LNCaP clone FGC (cell line): ENCODE measurements around the gene PPP1R16B.
"Not testable (repeated sequence)": the region's sequence is repeated elsewhere in the genome, so short reads cannot be mapped to it uniquely, and the experiment has no call there.

Source experiments
- DNase-seq: peaks from one replicate; pipeline ENCODE4 v3.0.0-alpha.2; 2011; ENCODE audit warnings: low read depth
- H3K4me3 ChIP-seq: 2 replicates; pipeline ENCODE4 v1.5.1; 2011; ENCODE audit warnings: mild to moderate bottlenecking, low read depth, low read length, control low read depth
- TF ChIP-seq, protein P1 (sequence below): IDR thresholded peaks from 2 replicates; pipeline ENCODE4 v1.5.1; 2012; ENCODE audit warnings: mild to moderate bottlenecking; ENCODE audit not compliant: control insufficient read depth, insufficient read depth; ENCODE audit errors: extremely low read depth

PPP1R16B gene

GRCh38 chr20:38812182-38812581 is 6.7 kb downstream of the PPP1R16B start:
- no peak for DNase-seq
- no peak overlapping the region for H3K4me3 ChIP-seq
- TF ChIP-seq, protein P1, sequence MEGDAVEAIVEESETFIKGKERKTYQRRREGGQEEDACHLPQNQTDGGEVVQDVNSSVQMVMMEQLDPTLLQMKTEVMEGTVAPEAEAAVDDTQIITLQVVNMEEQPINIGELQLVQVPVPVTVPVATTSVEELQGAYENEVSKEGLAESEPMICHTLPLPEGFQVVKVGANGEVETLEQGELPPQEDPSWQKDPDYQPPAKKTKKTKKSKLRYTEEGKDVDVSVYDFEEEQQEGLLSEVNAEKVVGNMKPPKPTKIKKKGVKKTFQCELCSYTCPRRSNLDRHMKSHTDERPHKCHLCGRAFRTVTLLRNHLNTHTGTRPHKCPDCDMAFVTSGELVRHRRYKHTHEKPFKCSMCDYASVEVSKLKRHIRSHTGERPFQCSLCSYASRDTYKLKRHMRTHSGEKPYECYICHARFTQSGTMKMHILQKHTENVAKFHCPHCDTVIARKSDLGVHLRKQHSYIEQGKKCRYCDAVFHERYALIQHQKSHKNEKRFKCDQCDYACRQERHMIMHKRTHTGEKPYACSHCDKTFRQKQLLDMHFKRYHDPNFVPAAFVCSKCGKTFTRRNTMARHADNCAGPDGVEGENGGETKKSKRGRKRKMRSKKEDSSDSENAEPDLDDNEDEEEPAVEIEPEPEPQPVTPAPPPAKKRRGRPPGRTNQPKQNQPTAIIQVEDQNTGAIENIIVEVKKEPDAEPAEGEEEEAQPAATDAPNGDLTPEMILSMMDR = no peak

DNA sequence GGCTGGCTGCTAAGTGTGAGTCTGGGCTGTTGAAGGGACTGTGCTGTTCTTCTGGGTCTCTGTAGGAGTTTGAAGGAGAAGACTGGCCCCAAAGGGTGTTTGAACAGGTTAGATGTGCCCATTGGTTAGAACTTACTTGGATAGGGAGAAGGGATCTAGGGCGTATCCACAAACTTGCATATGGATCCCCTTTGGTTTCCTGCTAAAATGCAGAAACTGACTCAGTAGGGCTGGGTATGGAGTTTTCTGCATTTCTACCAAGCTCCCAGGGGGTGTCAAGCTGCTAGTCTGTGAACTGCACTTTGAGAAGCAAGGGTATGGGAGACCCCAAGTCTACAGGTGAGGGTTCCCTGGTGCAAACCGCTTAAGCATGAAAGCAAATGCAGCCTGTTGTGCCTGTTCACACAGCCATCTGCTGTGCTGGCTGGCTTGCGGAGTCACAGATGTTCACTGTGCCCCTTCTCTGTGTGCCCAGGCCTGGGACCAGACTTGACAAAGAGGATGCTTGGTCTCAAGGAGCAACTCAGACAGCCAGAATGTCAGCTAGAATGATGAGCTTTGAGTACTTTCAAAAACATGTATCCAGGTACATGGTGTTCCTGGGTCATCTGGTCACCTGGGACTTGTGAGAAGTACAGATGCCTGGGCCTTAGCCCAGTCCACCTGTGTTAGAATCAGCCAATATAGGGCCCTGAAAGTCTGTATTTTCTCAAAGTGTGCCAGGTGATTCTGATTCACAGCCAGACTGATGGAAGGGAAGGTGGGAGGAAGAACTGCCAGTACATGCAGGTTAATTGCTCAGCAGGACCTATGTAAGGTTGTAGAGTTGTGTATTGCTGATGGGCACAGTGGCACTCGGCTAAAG is 7.4 kb downstream of the PPP1R16B start:
- TF ChIP-seq, protein P1 = no peak
- no peak overlapping the region for H3K4me3 ChIP-seq
- no peak for DNase-seq

DNA sequence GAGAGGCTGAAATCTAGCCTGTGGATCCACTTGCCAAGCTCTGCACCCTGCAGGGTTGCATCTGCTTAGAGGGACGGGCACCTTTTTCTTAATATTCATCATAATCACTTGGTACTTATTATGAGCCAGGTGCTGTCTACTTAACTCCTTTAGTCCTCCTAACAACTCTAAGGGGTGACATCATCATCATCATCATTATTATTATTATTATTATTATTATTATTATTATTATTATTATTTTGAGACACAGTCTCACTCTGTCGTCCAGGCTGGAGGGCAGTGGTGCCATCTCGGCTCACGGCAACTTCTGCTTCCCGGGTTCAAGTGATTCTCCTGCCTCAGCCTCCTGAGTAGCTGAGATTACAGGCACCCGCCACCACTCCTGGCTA is 8.1 kb downstream of the PPP1R16B start:
- not testable (repeated sequence) for H3K4me3 ChIP-seq, DNase-seq

GRCh38 chr20:38815446-38815845 is 9.9 kb downstream of the PPP1R16B start:
- TF ChIP-seq, protein P1 = no peak
- DNase-seq = no peak
- no peak overlapping the region for H3K4me3 ChIP-seq

DNA sequence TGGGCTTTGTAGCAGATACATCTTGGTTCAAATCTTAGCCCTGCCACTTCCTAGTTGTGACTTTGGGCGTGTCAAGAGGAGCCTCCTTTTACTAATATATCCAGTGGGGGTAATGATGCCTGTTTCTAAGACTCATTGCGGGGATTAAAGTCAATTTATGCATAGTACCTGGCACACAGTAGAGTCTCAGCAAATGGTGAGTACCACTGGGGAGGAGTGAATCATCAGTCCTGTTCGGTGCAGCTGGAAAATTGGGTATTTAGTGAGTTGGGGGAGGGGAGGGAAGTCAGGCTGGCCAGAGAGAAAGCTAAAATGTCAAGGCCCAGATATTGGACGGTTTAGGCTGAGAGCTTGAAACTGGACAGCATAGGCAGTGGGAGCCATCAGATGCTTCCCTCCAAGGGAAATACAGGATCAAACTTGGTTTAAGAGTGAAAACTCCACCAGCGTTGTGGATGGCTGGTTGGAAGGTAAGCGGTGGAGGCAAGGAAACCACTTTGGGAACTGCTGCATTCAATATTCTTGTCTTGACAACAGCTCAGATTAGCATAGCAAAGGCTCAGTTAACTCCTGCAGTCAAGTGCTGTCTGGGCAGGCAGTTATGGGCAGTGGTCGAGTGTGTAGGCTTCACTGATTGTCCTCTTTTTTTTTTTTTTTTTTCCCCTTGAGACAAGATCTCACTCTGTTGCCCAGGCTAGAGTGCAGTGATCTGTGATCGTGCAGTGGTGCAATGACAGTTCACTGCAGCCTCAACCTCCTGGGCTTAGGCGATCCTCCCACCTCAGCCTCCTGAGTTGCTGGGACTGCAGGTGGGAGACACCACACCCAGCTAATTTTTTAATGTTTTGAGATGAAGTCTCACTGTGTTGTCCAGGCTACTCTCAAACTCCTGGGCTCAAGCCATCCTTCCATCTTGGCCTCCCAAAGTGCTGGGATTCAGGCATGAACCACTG is 12.9 kb downstream of the PPP1R16B start:
- no peak overlapping the region for H3K4me3 ChIP-seq
- TF ChIP-seq, protein P1 = no peak
- DNase-seq = no peak

GRCh38 chr20:38825571-38825900 is 20.0 kb downstream of the PPP1R16B start:
- no peak overlapping the region for H3K4me3 ChIP-seq
- no peak for DNase-seq
- TF ChIP-seq, protein P1 = no peak

DNA sequence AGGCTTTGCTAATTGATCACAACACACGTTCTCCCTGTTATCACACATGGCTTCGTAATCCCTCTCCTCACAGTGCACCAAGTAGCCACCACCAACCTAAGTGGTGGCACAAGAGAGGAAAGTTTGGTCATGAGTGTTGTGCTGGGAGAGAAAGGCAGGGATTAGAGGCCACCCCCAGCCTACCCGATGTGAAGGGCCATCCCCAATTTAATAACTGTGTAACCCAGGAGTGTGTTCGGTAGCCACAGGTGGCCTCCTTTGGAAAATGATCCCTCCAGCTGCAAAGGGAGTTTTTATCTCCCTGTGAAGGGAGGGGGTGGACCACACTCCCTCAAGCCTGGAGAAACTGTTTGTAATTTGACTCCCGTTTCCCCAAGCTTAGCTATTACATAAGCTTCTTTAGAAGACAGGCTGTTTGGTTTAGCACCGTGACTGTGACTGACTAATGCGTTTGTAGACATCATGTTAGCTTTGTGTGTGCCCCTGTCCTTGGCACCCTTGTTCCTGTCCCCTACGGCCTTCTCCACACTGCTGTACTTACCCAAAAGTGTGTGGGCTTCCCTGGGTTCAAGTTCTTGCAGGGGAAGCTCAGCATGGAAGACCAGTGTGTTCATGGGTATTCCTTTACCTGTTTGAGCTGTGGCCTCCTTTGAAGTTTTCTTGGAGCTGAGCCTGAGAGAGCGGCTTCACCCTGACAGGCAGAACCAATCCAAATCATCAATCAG is 20.6 kb downstream of the PPP1R16B start:
- DNase-seq = peak; percentile 18
- H3K4me3 ChIP-seq = no peak overlapping the region
- TF ChIP-seq, protein P1 = no peak
